IMR-90 (cell line): ENCODE results near the gene ZBP1. TPM values are rescaled to one million over a fixed set of nuclear protein-coding genes. Genes with fewer than 3 reads are reported as not detected.

Experiments
- ATAC-seq: fragments of 200-7000 bp; cut with Tn5 transposase; 2 replicates; pipeline ENCODE4 v1.9.1; 2020; ENCODE audit warnings: low read depth, mild to moderate bottlenecking, moderate library complexity
- BruUV-seq: library from RNA; stranded (reverse); fragments of 400-500 nt; replicated peaks from 2 replicates; lab custom pipeline; 2021; lab: Mats Ljungman, UMichigan
- CTCF ChIA-PET: fragments of 300-600 bp; formaldehyde crosslinking; extraction: SDS; loops from one replicate; lab custom pipeline; 2021; ENCODE audit warnings: antibody characterized with exemption; lab: Yijun Ruan, JAX
- POLR2A ChIA-PET: fragments of 300-600 bp; sonication (Branson Sonifier 250); formaldehyde crosslinking; loops from one replicate; lab custom pipeline; 2022; ENCODE audit warnings: antibody characterized with exemption; ENCODE audit not compliant: unreplicated experiment; lab: Charles Lee
- DNase-seq: peaks from one replicate; pipeline ENCODE4 v3.0.0; 2013
- H2AFZ ChIP-seq: replicated peaks from 2 replicates; pipeline ENCODE3; 2013; ENCODE audit warnings: low read length, mild to moderate bottlenecking; ENCODE audit not compliant: poor library complexity
- H2AK5ac ChIP-seq: 2 replicates; pipeline ENCODE4 v1.6.1; 2013; ENCODE audit warnings: low read depth, low read length, inconsistent platforms
- H2AK9ac ChIP-seq: replicated peaks from 2 replicates; pipeline ENCODE3; 2013; ENCODE audit warnings: mild to moderate bottlenecking, low read depth, low read length, moderate library complexity; ENCODE audit not compliant: poor library complexity
- H2BK120ac ChIP-seq: 2 replicates; pipeline ENCODE4 v1.6.1; 2013; ENCODE audit warnings: low read depth, low read length, inconsistent platforms
- H2BK15ac ChIP-seq: 3 replicates; pipeline ENCODE4 v1.6.1; 2013; ENCODE audit warnings: low read depth, low read length, inconsistent platforms
- H2BK20ac ChIP-seq: 2 replicates; pipeline ENCODE4 v1.6.1; 2013; ENCODE audit warnings: low read depth, mild to moderate bottlenecking, inconsistent platforms, low read length, moderate library complexity
- H2BK5ac ChIP-seq: 2 replicates; pipeline ENCODE4 v1.6.1; 2013; ENCODE audit warnings: mild to moderate bottlenecking, low read depth, low read length, inconsistent platforms; ENCODE audit not compliant: poor library complexity, severe bottlenecking
- H3K14ac ChIP-seq: replicated peaks from 2 replicates; pipeline ENCODE4 v1.6.1; 2013; ENCODE audit warnings: low read depth, low read length, inconsistent platforms
- H3K18ac ChIP-seq: 2 replicates; pipeline ENCODE4 v1.6.1; 2013; ENCODE audit warnings: low read depth, low read length, control low read depth
- H3K23ac ChIP-seq: 2 replicates; pipeline ENCODE4 v1.6.1; 2013; ENCODE audit warnings: low read depth, low read length, inconsistent platforms
- H3K27ac ChIP-seq: 2 replicates; pipeline ENCODE4 v1.5.1; 2013; ENCODE audit warnings: mild to moderate bottlenecking, control low read depth, low read length; ENCODE audit not compliant: insufficient read depth
- H3K27me3 ChIP-seq: 2 replicates; pipeline ENCODE4 v1.6.1; 2013; ENCODE audit warnings: low read length; ENCODE audit not compliant: control insufficient read depth, insufficient read depth
- H3K36me3 ChIP-seq: 2 replicates; pipeline ENCODE4 v1.6.1; 2013; ENCODE audit warnings: low read length, mixed read lengths; ENCODE audit not compliant: control insufficient read depth, insufficient read depth
- H3K4ac ChIP-seq: 2 replicates; pipeline ENCODE4 v1.6.1; 2013; ENCODE audit warnings: low read depth, low read length, inconsistent platforms
- H3K4me1 ChIP-seq: 2 replicates; pipeline ENCODE4 v1.6.1; 2013; ENCODE audit warnings: low read length, mixed read lengths; ENCODE audit not compliant: control insufficient read depth, insufficient read depth
- H3K4me2 ChIP-seq: 2 replicates; pipeline ENCODE4 v1.6.1; 2013; ENCODE audit warnings: low read depth, mild to moderate bottlenecking, control low read depth, low read length, moderate library complexity
- H3K4me3 ChIP-seq: 2 replicates; pipeline ENCODE4 v1.5.1; 2013; ENCODE audit warnings: low read depth, mild to moderate bottlenecking, control low read depth, low read length, moderate library complexity; ENCODE audit not compliant: insufficient read depth
- H3K56ac ChIP-seq: 2 replicates; pipeline ENCODE4 v1.6.1; 2013; ENCODE audit warnings: low read length, inconsistent platforms; ENCODE audit not compliant: insufficient read depth; ENCODE audit errors: extremely low read depth
- H3K79me1 ChIP-seq, 2 experiments: 2 replicates each; pipeline ENCODE4 v1.6.1; 2013; ENCODE audit warnings: low read length in 2 of 2, inconsistent platforms in 1 of 2, low read depth in 1 of 2
- H3K9ac ChIP-seq: 2 replicates; pipeline ENCODE4 v1.6.1; 2013; ENCODE audit warnings: low read depth, low read length, control low read depth
- H3K9me1 ChIP-seq: 2 replicates; pipeline ENCODE4 v1.6.1; 2013; ENCODE audit warnings: low read length, inconsistent platforms; ENCODE audit not compliant: insufficient read depth
- H3K9me3 ChIP-seq: 2 replicates; pipeline ENCODE4 v1.6.1; 2013; ENCODE audit warnings: low read length; ENCODE audit not compliant: control insufficient read depth, insufficient read depth
- H4K20me1 ChIP-seq: 2 replicates; pipeline ENCODE4 v1.6.1; 2013; ENCODE audit warnings: low read length, inconsistent platforms; ENCODE audit not compliant: insufficient read depth
- H4K5ac ChIP-seq: 2 replicates; pipeline ENCODE4 v1.6.1; 2013; ENCODE audit warnings: mild to moderate bottlenecking, low read depth, low read length, control low read depth
- H4K8ac ChIP-seq, 2 experiments: 2 replicates each; pipeline ENCODE4 v1.6.1; 2013; ENCODE audit warnings: low read depth in 2 of 2, low read length in 2 of 2, control low read depth in 1 of 2, inconsistent platforms in 1 of 2
- H4K91ac ChIP-seq: 2 replicates; pipeline ENCODE4 v1.6.1; 2013; ENCODE audit warnings: low read depth, low read length, inconsistent platforms; ENCODE audit not compliant: insufficient read depth
- BHLHE40 ChIP-seq: fragments of 150-350 bp; IDR thresholded peaks from 2 replicates; pipeline ENCODE4 v1.6.1; 2016; ENCODE audit warnings: mild to moderate bottlenecking, low read depth, low read length
- CEBPB ChIP-seq: IDR thresholded peaks from 2 replicates; pipeline ENCODE4 v1.6.1; 2012; ENCODE audit warnings: low read depth, low read length, improper control_type of control experiment
- CTCF ChIP-seq: conservative IDR thresholded peaks from 2 replicates; pipeline ENCODE4 v1.5.1; 2012; ENCODE audit warnings: mild to moderate bottlenecking, low read depth, low read length, improper control_type of control experiment
- MAZ ChIP-seq: IDR thresholded peaks from 2 replicates; pipeline ENCODE4 v1.6.1; 2012; ENCODE audit warnings: low read depth, mild to moderate bottlenecking, low read length, improper control_type of control experiment, moderate library complexity, borderline replicate concordance
- MXI1 ChIP-seq: IDR thresholded peaks from 2 replicates; pipeline ENCODE4 v1.6.1; 2012; ENCODE audit warnings: low read depth, mild to moderate bottlenecking, low read length, moderate library complexity, borderline replicate concordance
- NFE2L2 ChIP-seq: fragments of 150-350 bp; IDR thresholded peaks from 2 replicates; pipeline ENCODE4 v1.6.1; 2016; ENCODE audit warnings: low read depth, mild to moderate bottlenecking, low read length
- RAD21 ChIP-seq: IDR thresholded peaks from 2 replicates; pipeline ENCODE4 v1.6.1; 2012; ENCODE audit warnings: low read length, improper control_type of control experiment
- RFX5 ChIP-seq: IDR thresholded peaks from 2 replicates; pipeline ENCODE4 v1.8.0; 2012; ENCODE audit warnings: low read depth, mild to moderate bottlenecking, low read length, moderate library complexity
- WGBS, 2 experiments: methylation state at CpG; one replicate each; pipeline versions ENCODE4 v1.1.5 to v1.1.7; 2013; ENCODE audit warnings: missing lambda C conversion rate in 2 of 2; ENCODE audit not compliant: insufficient read length in 1 of 2; ENCODE audit errors: extremely low coverage in 2 of 2; 5-methylcytosine and 5-hydroxymethylcytosine counted together
- dilution Hi-C: fragments of 300-500 bp; cut with HindIII; formaldehyde crosslinking; loops from one replicate; pipeline ENCODE4 v1.14.3; 2018; ENCODE audit warnings: low sequenced_read_pairs; ENCODE audit not compliant: unreplicated experiment
- in situ Hi-C: fragments of 300-500 bp; cut with MboI; formaldehyde crosslinking; loops from 3 replicates; pipeline ENCODE4 v1.14.3; 2019; ENCODE audit warnings: low sequenced_read_pairs, inconsistent platforms, mixed read lengths
- intact Hi-C: fragments of 100-400 bp; cut with micrococcal nuclease; formaldehyde crosslinking; loops from 2 replicates; pipeline ENCODE4 v1.10.0; 2022
- polyA plus RNA-seq, 3 experiments: library from polyadenylated mRNA; depleted of rRNA; stranded (reverse); fragments of >200 nt; gene quantifications; 2 replicates each; pipeline ENCODE4 v1.2.3, GENCODE V29; 2012; ENCODE audit warnings: low replicate concordance in 1 of 3
- total RNA-seq: library from RNA; depleted of rRNA; stranded (reverse); fragments of >200 nt; gene quantifications from 2 replicates; pipeline ENCODE4 v1.2.3, GENCODE V29; 2012
- TF ChIP-seq, protein P1 (sequence below): fragments of 150-350 bp; IDR thresholded peaks from 2 replicates; pipeline ENCODE4 v1.6.1; 2016; ENCODE audit warnings: low read depth, mild to moderate bottlenecking, low read length, moderate library complexity, borderline replicate concordance

The ZBP1 gene
- total and polyA plus RNA-seq, 2 of the 4 experiments (the other 2 are of a cell fraction): not detected

GRCh38 chr20:57666106-57666833, 46.0 kb upstream of the ZBP1 start:
- ATAC-seq (no peak), DNase-seq (no peak)
- H2AK5ac ChIP-seq: no peak overlapping the region
- H4K5ac ChIP-seq: no peak overlapping the region
- TF ChIP-seq MAZ (no peak), CTCF (no peak), RAD21 (no peak), NFE2L2 (no peak), BHLHE40 (no peak), MXI1 (no peak), CEBPB (no peak), RFX5 (no peak)
- TF ChIP-seq, protein P1, sequence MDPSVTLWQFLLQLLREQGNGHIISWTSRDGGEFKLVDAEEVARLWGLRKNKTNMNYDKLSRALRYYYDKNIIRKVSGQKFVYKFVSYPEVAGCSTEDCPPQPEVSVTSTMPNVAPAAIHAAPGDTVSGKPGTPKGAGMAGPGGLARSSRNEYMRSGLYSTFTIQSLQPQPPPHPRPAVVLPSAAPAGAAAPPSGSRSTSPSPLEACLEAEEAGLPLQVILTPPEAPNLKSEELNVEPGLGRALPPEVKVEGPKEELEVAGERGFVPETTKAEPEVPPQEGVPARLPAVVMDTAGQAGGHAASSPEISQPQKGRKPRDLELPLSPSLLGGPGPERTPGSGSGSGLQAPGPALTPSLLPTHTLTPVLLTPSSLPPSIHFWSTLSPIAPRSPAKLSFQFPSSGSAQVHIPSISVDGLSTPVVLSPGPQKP: no peak
- no peak overlapping the region for H4K8ac ChIP-seq
- H3K56ac ChIP-seq: no peak overlapping the region
- H2AK9ac ChIP-seq: no peak overlapping the region
- H2BK20ac ChIP-seq: no peak overlapping the region
- H3K9ac ChIP-seq: no peak overlapping the region
- no peak overlapping the region for H2BK15ac ChIP-seq
- intact Hi-C loops (no loop called here), dilution Hi-C loops (no loop called here), in situ Hi-C loops (no loop called here)
- no TSS peak for BruUV-seq
- no peaks in the 10 kb centered on the region for H3K27me3 ChIP-seq
- no peak overlapping the region for H3K18ac ChIP-seq
- no peak overlapping the region for H3K4me3 ChIP-seq
- POLR2A ChIA-PET: no interaction called here
- no peak overlapping the region for H4K91ac ChIP-seq
- H3K9me3 ChIP-seq: no peaks in the 10 kb centered on the region
- H3K9me1 ChIP-seq: no peaks in the 10 kb centered on the region; the same call in 1 of the 2 replicates
- no peaks in the 10 kb centered on the region for H3K4me1 ChIP-seq
- H3K14ac ChIP-seq: no peak overlapping the region
- CTCF ChIA-PET: no interaction called here
- H3K36me3 ChIP-seq: no peaks in the 10 kb centered on the region
- no peak overlapping the region for H3K4me2 ChIP-seq
- H3K4ac ChIP-seq: no peak overlapping the region
- H2BK120ac ChIP-seq: no peak overlapping the region
- no peak overlapping the region for H3K27ac ChIP-seq
- no peak overlapping the region for H2AFZ ChIP-seq
- no peak overlapping the region for H2BK5ac ChIP-seq
- no peak overlapping the region for H3K23ac ChIP-seq
- peaks cover 60% of the 10 kb centered on the region for H4K20me1 ChIP-seq
- peaks cover 9 to 20% of the 10 kb centered on the region in 2 experiments; a peak in 3 of 4 replicates for H3K79me1 ChIP-seq
- 92% methylated on average over 10 of the region's 21 CpGs; no CpG with 5 or more reads in 1 of the 2 experiments for WGBS, 2 experiments
